PC-3 (cell line): ENCODE measurements around the gene LAIR1.

ENCODE experiments used
- CTCF ChIP-seq: fragments of 300-600 bp; sonication (generic); conservative IDR thresholded peaks from 2 replicates; pipeline ENCODE4 v1.5.1; 2017; ENCODE audit warnings: antibody characterized with exemption, low read depth, mild to moderate bottlenecking, low read length
- EZH2 ChIP-seq: fragments of 300-600 bp; sonication (generic); IDR thresholded peaks from one replicate; pipeline ENCODE4 v1.6.1; 2017; ENCODE audit warnings: antibody characterized with exemption, mild to moderate bottlenecking, low read length; ENCODE audit not compliant: unreplicated experiment
- EZH2phosphoT487 ChIP-seq: fragments of 300-600 bp; sonication (generic); IDR thresholded peaks from 2 replicates; pipeline ENCODE4 v1.6.1; 2018; ENCODE audit warnings: mild to moderate bottlenecking, antibody characterized with exemption, low read length, borderline replicate concordance

GRCh38 chr19:54399189-54399588, 34.5 kb upstream of the LAIR1 start:
- TF ChIP-seq CTCF (no peak), EZH2 (no peak), EZH2phosphoT487 (no peak)
